ENCODE data around the gene PTPRN. TPM values are rescaled to one million over a fixed set of nuclear protein-coding genes. Genes with fewer than 3 reads are reported as not detected.
"Not testable (repeated sequence)": the region's sequence is repeated elsewhere in the genome, so short reads cannot be mapped to it uniquely, and the experiment has no call there.

Gene PTPRN
- total RNA-seq, 4 donors from 2014 or later: 0.12 to 1.0 TPM; not detected in 2

- ATAC-seq (ENCODE audit: low FRiP score) (no peak), DNase-seq (ENCODE audit: low spot score) (no peak)
- no peak for TF ChIP-seq CTCF (IDR thresholded peaks at IDR 0.05)
Measured at GRCh38 chr2:219261024-219261855, 48.0 kb downstream of the PTPRN start.

- not testable (repeated sequence) for DNase-seq (ENCODE audit: low spot score); ATAC-seq (ENCODE audit: low FRiP score)
Measured at GRCh38 chr2:219258942-219259341, 50.3 kb downstream of the PTPRN start.

- no peak for TF ChIP-seq CTCF (IDR thresholded peaks at IDR 0.05)
- DNase-seq (ENCODE audit: low spot score) (no peak), ATAC-seq (ENCODE audit: low FRiP score) (no peak)
Measured at GRCh38 chr2:219254590-219255201, 54.5 kb downstream of the PTPRN start.

GRCh38 chr2:219253753-219254589 is 55.2 kb downstream of the PTPRN start, which contains the start of gene TUBA4A:
TUBA4A (minus strand) TSS chr2:219253918; CDS start chr2:219253858, 60 bp downstream.
- TF ChIP-seq CTCF (IDR thresholded peaks at IDR 0.05): peak in 1 of 3 donors; percentile 7
- peak; percentile 76 for ATAC-seq (ENCODE audit: low FRiP score)

GRCh38 chr2:219252900-219253752 is 56.1 kb downstream of the PTPRN start, which contains the start of gene TUBA4B:
TUBA4B (plus strand) TSS chr2:219253243; CDS start chr2:219253408, 165 bp downstream.
- DNase-seq (ENCODE audit: low spot score) (no peak), ATAC-seq (ENCODE audit: low FRiP score) (peak; percentile 57)
- TF ChIP-seq CTCF (IDR thresholded peaks at IDR 0.05): no peak

More at GRCh38 chr2:219253753-219254589, 55.2 kb downstream of the PTPRN start, which contains the start of gene TUBA4A:
- DNase-seq (ENCODE audit: low spot score): peak; percentile 59

- no peak for DNase-seq (ENCODE audit: low spot score)
- no peak for TF ChIP-seq CTCF (IDR thresholded peaks at IDR 0.05)
- ATAC-seq (ENCODE audit: low FRiP score): no peak
Measured at GRCh38 chr2:219252570-219252899, 56.7 kb downstream of the PTPRN start.

All from omental fat pad (tissue), 4 donors.